ENCODE data around the gene MAP3K3.

GRCh38 chr17:63722403-63722802 lies 100.2 kb downstream of the MAP3K3 start:
- TF ChIP-seq ZBTB8A (tag by site-specific recombination; IDR thresholded peaks at IDR 0.05): no peak
- no peak for TF ChIP-seq ZBTB49 (tag by site-specific recombination; IDR thresholded peaks at IDR 0.05; ENCODE audit: low read depth)
- TF ChIP-seq CTCF (tag by site-specific recombination; IDR thresholded peaks at IDR 0.05): no peak
- no peak for TF ChIP-seq ZNF768 (tag by site-specific recombination; IDR thresholded peaks at IDR 0.05)
- no peak for TF ChIP-seq ZFP3 (tag by site-specific recombination; IDR thresholded peaks at IDR 0.05; ENCODE audit: low read depth)
- no peak for TF ChIP-seq PBX3 (CRISPR knock-in tag; IDR thresholded peaks at IDR 0.05)
- no peak for TF ChIP-seq ZBTB17 (tag by site-specific recombination; IDR thresholded peaks at IDR 0.05)
- no peak for TF ChIP-seq ZNF610 (tag by site-specific recombination; IDR thresholded peaks at IDR 0.05; ENCODE audit: borderline replicate concordance)
- TF ChIP-seq ZNF639 (tag by site-specific recombination; IDR thresholded peaks at IDR 0.05): no peak
- no peak for TF ChIP-seq ZNF391 (tag by site-specific recombination; IDR thresholded peaks at IDR 0.05; ENCODE audit: borderline replicate concordance, low read depth)
- no peak for TF ChIP-seq ZBTB20 (tag by site-specific recombination; IDR thresholded peaks at IDR 0.05)
- TF ChIP-seq ZNF830 (tag by site-specific recombination; IDR thresholded peaks at IDR 0.05; ENCODE audit: low read depth): no peak
- TF ChIP-seq ZNF747 (tag by site-specific recombination; IDR thresholded peaks at IDR 0.05): no peak

Measured in HEK293 (cell line).